Nephron (organoid): ENCODE measurements around the gene MORC3.

Experiments used
- H3K27ac Mint-ChIP-seq, 3 experiments: 2 replicates each; pipeline ENCODE4 v1.8.0; 2020; ENCODE audit warnings: mixed read lengths in 3 of 3, mild to moderate bottlenecking in 2 of 3, moderate library complexity in 1 of 3
- H3K27me3 Mint-ChIP-seq: 2 replicates; pipeline ENCODE4 v1.8.0; 2021; ENCODE audit warnings: low read depth, mild to moderate bottlenecking, moderate library complexity, mixed read lengths
- H3K36me3 Mint-ChIP-seq: 2 replicates; pipeline ENCODE4 v1.8.0; 2020; ENCODE audit warnings: low read depth, mixed read lengths
- H3K4me1 Mint-ChIP-seq: 2 replicates; pipeline ENCODE4 v1.8.0; 2020; ENCODE audit warnings: mixed read lengths
- H3K4me3 Mint-ChIP-seq, 3 experiments: 2 replicates each; pipeline ENCODE4 v1.8.0; 2020; ENCODE audit warnings: mild to moderate bottlenecking in 3 of 3, mixed read lengths in 3 of 3, moderate library complexity in 2 of 3
- H3K9me3 Mint-ChIP-seq: 2 replicates; pipeline ENCODE4 v1.8.0; 2020; ENCODE audit warnings: mixed read lengths
- TF ChIP-seq, protein P1 (sequence below), 3 experiments: fragments of 200-600 bp; sonication (generic); IDR thresholded peaks; one replicate each; pipeline ENCODE4 v1.5.0; 2021; ENCODE audit warnings: antibody characterized with exemption in 3 of 3; ENCODE audit not compliant: unreplicated experiment in 3 of 3

The MORC3 gene

DNA sequence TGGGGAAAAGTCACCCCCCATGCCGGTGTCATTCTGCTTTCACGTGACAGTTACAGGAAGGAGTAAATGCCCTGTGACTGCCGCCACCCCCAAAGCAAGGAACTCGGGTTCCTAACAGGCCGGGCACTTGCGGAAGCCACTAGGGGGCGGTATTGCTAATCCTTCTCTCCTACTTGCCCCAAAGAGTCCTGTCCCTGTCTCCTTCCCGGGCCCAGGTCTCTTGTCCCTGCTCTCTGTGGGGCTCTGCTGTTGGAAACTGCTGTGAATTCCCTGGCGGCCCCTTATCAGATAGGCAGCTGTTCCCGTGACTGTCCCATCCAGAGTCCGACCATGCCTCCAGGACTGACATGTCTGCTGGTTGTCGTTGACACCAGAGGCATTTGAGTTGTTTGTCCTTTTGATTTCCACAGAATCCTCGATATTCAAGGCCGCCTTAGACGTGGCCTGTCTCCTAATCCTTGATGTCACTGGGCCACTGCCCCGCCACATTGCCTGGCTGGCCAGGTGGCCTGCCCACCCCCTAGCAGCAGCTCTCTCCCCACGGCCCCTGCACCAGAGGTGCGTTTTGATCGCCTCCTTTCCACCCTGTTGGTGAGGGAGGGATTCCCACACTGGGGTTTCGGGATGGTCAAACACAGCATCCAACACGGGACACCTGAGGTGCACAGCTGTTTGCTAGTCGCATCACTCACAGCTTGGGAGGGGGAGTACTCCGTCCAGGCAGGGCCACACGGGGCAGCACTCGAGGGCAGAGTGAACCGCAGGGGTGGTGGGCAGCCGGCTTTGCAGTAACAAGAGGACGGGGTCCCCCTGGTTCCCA is 102.5 kb downstream of the MORC3 start:
- peaks cover 7% of the 10 kb centered on the region for H3K4me1 Mint-ChIP-seq
- no peaks in the 10 kb centered on the region for H3K9me3 Mint-ChIP-seq
- H3K4me3 Mint-ChIP-seq = no peak overlapping the region
- H3K27me3 Mint-ChIP-seq = peaks cover 4% of the 10 kb centered on the region
- TF ChIP-seq, protein P1, sequence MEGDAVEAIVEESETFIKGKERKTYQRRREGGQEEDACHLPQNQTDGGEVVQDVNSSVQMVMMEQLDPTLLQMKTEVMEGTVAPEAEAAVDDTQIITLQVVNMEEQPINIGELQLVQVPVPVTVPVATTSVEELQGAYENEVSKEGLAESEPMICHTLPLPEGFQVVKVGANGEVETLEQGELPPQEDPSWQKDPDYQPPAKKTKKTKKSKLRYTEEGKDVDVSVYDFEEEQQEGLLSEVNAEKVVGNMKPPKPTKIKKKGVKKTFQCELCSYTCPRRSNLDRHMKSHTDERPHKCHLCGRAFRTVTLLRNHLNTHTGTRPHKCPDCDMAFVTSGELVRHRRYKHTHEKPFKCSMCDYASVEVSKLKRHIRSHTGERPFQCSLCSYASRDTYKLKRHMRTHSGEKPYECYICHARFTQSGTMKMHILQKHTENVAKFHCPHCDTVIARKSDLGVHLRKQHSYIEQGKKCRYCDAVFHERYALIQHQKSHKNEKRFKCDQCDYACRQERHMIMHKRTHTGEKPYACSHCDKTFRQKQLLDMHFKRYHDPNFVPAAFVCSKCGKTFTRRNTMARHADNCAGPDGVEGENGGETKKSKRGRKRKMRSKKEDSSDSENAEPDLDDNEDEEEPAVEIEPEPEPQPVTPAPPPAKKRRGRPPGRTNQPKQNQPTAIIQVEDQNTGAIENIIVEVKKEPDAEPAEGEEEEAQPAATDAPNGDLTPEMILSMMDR (IDR thresholded peaks at IDR 0.05; ENCODE audit: unreplicated experiment in 3 of 3) = peak; percentile 30 to 61 (median 37)
- H3K27ac Mint-ChIP-seq = no peak overlapping the region
- H3K36me3 Mint-ChIP-seq = no peaks in the 10 kb centered on the region

DNA sequence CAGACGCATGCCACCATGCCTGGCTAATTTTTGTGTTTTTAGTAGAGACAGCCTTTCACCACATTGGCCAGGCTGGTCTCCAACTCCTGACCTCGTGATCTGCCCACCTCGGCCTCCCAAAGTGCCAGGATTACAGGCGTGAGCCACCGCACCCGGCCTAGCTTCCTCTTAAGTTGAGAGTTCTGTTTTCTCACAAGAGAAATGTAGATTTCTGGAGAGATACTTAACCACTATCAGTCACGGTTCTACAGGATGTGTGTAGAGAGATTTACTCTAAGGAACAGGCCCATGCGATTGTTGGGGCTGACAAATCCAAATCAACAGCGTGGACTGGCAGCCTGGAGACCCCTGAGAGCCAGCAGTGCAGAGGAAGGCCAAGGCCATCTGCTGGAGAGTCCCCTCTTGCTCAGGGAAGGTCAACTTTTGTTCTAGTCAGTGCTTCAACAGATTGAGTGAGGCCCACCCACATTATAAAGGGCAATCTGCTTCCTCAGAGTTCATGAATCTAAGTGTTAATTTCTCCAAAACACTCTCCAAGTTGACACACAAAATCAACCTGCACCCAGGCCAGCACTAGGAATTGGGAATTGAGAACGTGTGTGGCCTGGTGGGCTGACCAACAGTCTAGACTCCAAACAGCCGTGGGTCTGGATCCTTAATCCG is 103.9 kb downstream of the MORC3 start:
- Mint-ChIP-seq H3K27ac (no peak overlapping the region), H3K4me1 (peaks cover 12% of the 10 kb centered on the region), H3K4me3 (no peak overlapping the region), H3K36me3 (no peaks in the 10 kb centered on the region), H3K27me3 (peaks cover 8% of the 10 kb centered on the region), H3K9me3 (no peaks in the 10 kb centered on the region)
- TF ChIP-seq, protein P1 (IDR thresholded peaks at IDR 0.05; ENCODE audit: unreplicated experiment in 3 of 3) = no peak

GRCh38 chr21:36424592-36424991 is 104.6 kb downstream of the MORC3 start:
- Mint-ChIP-seq H3K27ac (no peak overlapping the region), H3K27me3 (peaks cover 9% of the 10 kb centered on the region), H3K9me3 (no peaks in the 10 kb centered on the region), H3K4me1 (peaks cover 13% of the 10 kb centered on the region), H3K36me3 (no peaks in the 10 kb centered on the region), H3K4me3 (no peak overlapping the region)
- TF ChIP-seq, protein P1 (IDR thresholded peaks at IDR 0.05; ENCODE audit: unreplicated experiment in 3 of 3) = no peak

DNA sequence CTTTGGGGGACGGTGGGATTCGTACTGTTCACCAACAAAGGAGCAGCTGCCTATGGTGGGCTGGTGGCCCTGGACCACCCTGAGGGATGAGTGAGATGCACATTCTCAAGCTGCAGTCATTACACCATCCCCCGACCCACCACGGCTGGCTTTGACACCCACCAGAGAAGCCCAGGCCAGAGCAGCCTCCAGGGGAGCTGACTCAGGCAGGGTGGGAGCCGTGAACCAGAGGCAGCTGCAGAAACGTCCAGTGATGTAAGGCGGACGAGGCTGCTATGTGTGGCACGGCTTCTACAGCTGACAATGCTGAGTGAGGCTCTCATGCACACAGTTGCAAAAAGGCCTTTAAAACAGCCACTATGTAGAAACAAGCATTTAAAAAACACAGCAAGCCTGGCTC is 105.3 kb downstream of the MORC3 start:
- TF ChIP-seq, protein P1 (IDR thresholded peaks at IDR 0.05; ENCODE audit: unreplicated experiment in 3 of 3) = no peak
- no peak overlapping the region for H3K4me3 Mint-ChIP-seq
- peaks cover 13% of the 10 kb centered on the region for H3K27me3 Mint-ChIP-seq
- no peaks in the 10 kb centered on the region for H3K9me3 Mint-ChIP-seq
- H3K36me3 Mint-ChIP-seq = no peaks in the 10 kb centered on the region
- H3K27ac Mint-ChIP-seq = no peak overlapping the region
- H3K4me1 Mint-ChIP-seq = peaks cover 14% of the 10 kb centered on the region
